ENCODE measurements around the gene ZNF778.

Gene ZNF778

DNA sequence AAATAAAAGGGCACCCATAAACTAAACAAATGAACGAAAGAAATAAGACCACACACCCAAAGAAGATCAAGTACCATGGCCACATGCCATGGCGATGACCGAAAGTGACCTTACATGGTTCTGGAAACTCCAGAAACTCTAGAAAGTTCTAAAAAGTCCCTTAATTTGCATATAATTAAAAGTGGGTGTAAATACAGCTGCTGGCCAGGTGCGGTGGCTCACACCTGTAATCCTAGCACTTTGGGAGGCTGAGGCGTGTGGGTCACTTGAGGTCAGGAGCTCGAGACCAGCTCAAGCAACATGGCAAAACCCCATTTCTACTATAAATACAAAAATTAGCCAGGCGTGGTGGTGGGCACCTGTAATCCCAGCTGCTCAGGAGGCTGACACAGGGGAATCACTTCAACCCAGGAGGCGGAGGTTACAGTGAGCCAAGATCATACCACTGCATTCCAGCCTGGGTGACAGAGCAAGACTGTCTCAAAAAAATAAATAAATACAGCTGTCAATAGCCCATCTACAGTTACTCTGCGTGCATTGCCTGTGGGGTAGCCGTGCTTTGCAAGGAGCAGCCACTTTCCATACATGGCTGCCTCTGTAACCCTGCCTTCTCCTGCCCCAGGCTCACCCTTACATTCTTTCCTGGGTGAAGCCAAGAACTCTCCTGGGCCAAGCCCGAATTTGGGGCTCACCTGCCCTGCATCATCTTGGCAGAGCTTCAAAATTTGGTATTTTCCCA lies 7.2 kb upstream of the ZNF778 start:
- H3K9me3 Mint-ChIP-seq = no peaks in the 10 kb centered on the region

GRCh38 chr16:89210904-89211515 lies 6.5 kb upstream of the ZNF778 start:
- DNase-seq (ENCODE audit: low spot score in 2 of 2) = no peak
- Mint-ChIP-seq H3K4me3 (no peak overlapping the region), H3K36me3 (no peaks in the 10 kb centered on the region), H3K9me3 (no peaks in the 10 kb centered on the region), H3K27me3 (peaks cover 12% of the 10 kb centered on the region), H3K4me1 (peaks cover 7% of the 10 kb centered on the region), H3K27ac (no peak overlapping the region)
- no peak for ATAC-seq (ENCODE audit: low read depth)

More for the DNA sequence above, 7.2 kb upstream of the ZNF778 start:
- peaks cover 7% of the 10 kb centered on the region for H3K4me1 Mint-ChIP-seq
- no peak overlapping the region for H3K4me3 Mint-ChIP-seq
- ATAC-seq (ENCODE audit: low read depth) (peak; percentile 73), DNase-seq (ENCODE audit: low spot score in 2 of 2) (no peak)
- H3K36me3 Mint-ChIP-seq = no peaks in the 10 kb centered on the region
- peaks cover 12% of the 10 kb centered on the region for H3K27me3 Mint-ChIP-seq
- no peak overlapping the region for H3K27ac Mint-ChIP-seq

- Mint-ChIP-seq H3K9me3 (no peaks in the 10 kb centered on the region), H3K4me1 (peaks cover 8% of the 10 kb centered on the region), H3K36me3 (peaks cover 2% of the 10 kb centered on the region), H3K4me3 (peak overlapping the region; percentile 91), H3K27ac (peak overlapping the region; percentile 93), H3K27me3 (no peaks in the 10 kb centered on the region)
- DNase-seq (ENCODE audit: low spot score in 2 of 2) (peak; percentile 76 to 79), ATAC-seq (ENCODE audit: low read depth) (peak; percentile 70)
Measured at GRCh38 chr16:89216315-89217137, 977 bp upstream of the ZNF778 start.

- H3K9me3 Mint-ChIP-seq = no peaks in the 10 kb centered on the region
Measured at GRCh38 chr16:89217138-89217387, 440 bp upstream of the ZNF778 start.

DNA sequence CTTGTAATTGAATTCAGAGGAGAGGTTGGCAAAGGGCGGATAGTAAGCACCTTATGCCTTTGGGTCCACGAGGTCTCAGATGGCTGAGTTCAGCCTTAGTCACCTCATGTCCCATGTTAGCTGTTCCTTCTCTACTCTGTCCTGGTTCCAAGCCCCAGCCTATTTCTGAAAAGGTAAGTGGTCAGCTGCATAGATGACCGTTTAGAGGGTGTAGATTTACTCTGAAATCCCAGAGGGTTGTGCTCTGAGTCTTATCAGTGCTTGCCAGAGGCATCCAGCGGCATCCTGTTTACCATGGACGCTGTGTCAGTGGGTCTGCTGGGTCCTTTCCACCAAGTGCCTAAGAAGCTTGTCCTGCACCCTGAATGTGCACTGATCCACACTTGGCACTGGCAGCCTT lies 1.9 kb downstream of the ZNF778 start:
- Mint-ChIP-seq H3K36me3 (peaks cover 11% of the 10 kb centered on the region), H3K27ac (no peak overlapping the region)

More at GRCh38 chr16:89217138-89217387, 440 bp upstream of the ZNF778 start:
- ATAC-seq (ENCODE audit: low read depth) (no peak), DNase-seq (ENCODE audit: low spot score in 2 of 2) (no peak)
- peak overlapping the region; percentile 91 for H3K4me3 Mint-ChIP-seq
- H3K4me1 Mint-ChIP-seq = peaks cover 11% of the 10 kb centered on the region
- peaks cover 6% of the 10 kb centered on the region for H3K36me3 Mint-ChIP-seq
- H3K27me3 Mint-ChIP-seq = no peaks in the 10 kb centered on the region
- H3K27ac Mint-ChIP-seq = peak overlapping the region; percentile 93

DNA sequence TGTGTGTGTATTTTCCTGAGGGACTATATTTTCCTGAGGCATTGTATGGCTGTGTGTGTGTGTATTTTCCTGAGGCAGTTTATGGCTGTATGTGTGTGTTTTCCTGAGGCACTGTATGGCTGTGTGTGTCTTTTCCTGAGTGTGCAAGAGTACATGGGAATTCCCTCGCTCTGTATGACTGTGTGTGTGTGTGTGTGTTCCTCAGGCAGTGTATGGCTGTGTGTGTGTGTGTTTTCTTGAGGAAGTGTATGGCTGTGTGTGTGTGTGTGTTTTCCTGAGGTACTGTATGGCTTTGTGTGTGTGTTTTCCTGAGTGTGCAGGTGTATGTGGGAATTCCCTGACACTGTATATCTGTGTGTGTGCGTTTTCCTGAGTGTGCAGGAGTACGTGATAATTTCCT lies 4.1 kb downstream of the ZNF778 start:
- Mint-ChIP-seq H3K4me3 (no peak overlapping the region), H3K4me1 (peaks cover 10% of the 10 kb centered on the region), H3K9me3 (peaks cover 2% of the 10 kb centered on the region), H3K27me3 (no peaks in the 10 kb centered on the region), H3K27ac (no peak overlapping the region), H3K36me3 (peaks cover 24% of the 10 kb centered on the region)
- DNase-seq (ENCODE audit: low spot score in 2 of 2) = no peak
- no peak for ATAC-seq (ENCODE audit: low read depth)

More for the DNA sequence above, 1.9 kb downstream of the ZNF778 start:
- H3K4me3 Mint-ChIP-seq = peak overlapping the region; percentile 58
- H3K27me3 Mint-ChIP-seq = no peaks in the 10 kb centered on the region
- peaks cover 14% of the 10 kb centered on the region for H3K4me1 Mint-ChIP-seq
- no peaks in the 10 kb centered on the region for H3K9me3 Mint-ChIP-seq
- DNase-seq (ENCODE audit: low spot score in 2 of 2) (no peak), ATAC-seq (ENCODE audit: low read depth) (no peak)

GRCh38 chr16:89222931-89223330 lies 5.4 kb downstream of the ZNF778 start:
- peaks cover 4% of the 10 kb centered on the region for H3K9me3 Mint-ChIP-seq
- no peak for DNase-seq (ENCODE audit: low spot score in 2 of 2)
- H3K4me1 Mint-ChIP-seq = peaks cover 9% of the 10 kb centered on the region
- H3K27me3 Mint-ChIP-seq = no peaks in the 10 kb centered on the region
- H3K27ac Mint-ChIP-seq = no peak overlapping the region
- H3K4me3 Mint-ChIP-seq = no peak overlapping the region
- peaks cover 36% of the 10 kb centered on the region for H3K36me3 Mint-ChIP-seq
- ATAC-seq (ENCODE audit: low read depth) = no peak

- peaks cover 8% of the 10 kb centered on the region for H3K4me1 Mint-ChIP-seq
- H3K9me3 Mint-ChIP-seq = peaks cover 4% of the 10 kb centered on the region
- no peak for ATAC-seq (ENCODE audit: low read depth)
- H3K36me3 Mint-ChIP-seq = peaks cover 44% of the 10 kb centered on the region
- no peak for DNase-seq (ENCODE audit: low spot score in 2 of 2)
- no peak overlapping the region for H3K4me3 Mint-ChIP-seq
- no peaks in the 10 kb centered on the region for H3K27me3 Mint-ChIP-seq
- H3K27ac Mint-ChIP-seq = no peak overlapping the region
Measured at GRCh38 chr16:89224665-89225064, 7.2 kb downstream of the ZNF778 start.

- H3K27me3 Mint-ChIP-seq = no peaks in the 10 kb centered on the region
- peaks cover 4% of the 10 kb centered on the region for H3K4me1 Mint-ChIP-seq
- ATAC-seq (ENCODE audit: low read depth) = no peak
- H3K9me3 Mint-ChIP-seq = peaks cover 5% of the 10 kb centered on the region
- H3K27ac Mint-ChIP-seq = no peak overlapping the region
- H3K36me3 Mint-ChIP-seq = peaks cover 42% of the 10 kb centered on the region
- no peak for DNase-seq (ENCODE audit: low spot score in 2 of 2)
- H3K4me3 Mint-ChIP-seq = no peak overlapping the region
Measured at GRCh38 chr16:89230255-89230654, 12.8 kb downstream of the ZNF778 start.

DNA sequence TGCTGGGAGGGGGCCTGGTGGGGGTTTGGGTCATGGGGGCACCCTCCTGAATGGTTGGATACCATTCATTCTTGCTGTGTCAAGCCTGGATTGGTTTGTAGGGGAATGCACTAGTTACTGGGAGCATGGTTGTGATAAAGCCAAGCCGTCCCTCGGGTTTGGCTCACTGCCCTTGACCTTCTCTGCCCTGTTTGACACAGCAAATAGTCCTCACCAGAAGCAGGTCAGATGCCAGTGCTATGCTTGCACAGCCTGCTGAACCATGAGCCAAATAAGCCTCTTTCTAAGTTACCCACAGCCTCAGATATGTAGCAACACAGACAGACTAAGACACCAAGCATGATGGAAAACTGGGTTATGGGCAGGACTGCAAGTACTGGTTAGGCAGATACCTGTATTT lies 14.6 kb downstream of the ZNF778 start:
- Mint-ChIP-seq H3K4me3 (no peak overlapping the region), H3K27ac (no peak overlapping the region), H3K27me3 (no peaks in the 10 kb centered on the region), H3K36me3 (peaks cover 30% of the 10 kb centered on the region), H3K9me3 (peaks cover 1% of the 10 kb centered on the region), H3K4me1 (peaks cover 4% of the 10 kb centered on the region)
- DNase-seq (ENCODE audit: low spot score in 2 of 2) (no peak), ATAC-seq (ENCODE audit: low read depth) (no peak)

DNA sequence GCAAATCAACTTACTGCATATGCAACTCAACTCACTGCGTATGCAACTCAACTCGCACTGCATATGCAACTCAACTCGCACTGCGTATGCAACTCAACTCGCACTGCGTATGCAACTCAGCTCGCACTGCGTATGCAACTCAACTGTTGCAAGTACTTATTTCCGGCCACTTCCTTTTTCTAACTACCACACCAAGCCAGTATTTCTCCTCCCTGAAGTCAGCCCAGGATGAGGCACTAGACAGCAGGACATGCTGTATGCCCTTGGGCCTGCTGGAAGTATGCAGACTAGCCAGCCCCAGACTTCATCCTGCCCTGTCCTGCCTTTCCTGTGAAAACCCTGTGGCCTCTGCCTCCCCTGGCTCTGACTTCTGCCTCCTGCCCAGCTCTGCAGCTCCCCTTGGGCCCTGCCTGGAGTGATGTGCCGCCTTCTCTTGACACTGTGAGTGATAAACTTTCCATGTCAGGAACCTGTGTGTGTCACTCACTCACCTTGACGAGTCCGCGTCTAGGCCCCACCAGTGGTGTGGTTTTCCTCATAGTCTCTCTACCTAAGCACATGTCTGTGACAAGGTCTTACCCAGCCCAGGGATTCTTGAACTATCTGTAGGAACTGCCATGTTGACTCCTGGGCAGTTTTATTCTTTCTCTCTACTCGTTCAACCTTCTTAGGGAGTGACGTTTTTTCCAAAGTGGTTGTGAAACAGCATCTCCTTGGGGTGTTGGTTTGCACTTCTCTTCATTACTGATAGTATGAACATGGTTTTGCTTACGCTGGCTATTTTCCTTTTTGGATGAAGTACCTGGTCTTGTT lies 16.4 kb downstream of the ZNF778 start:
- Mint-ChIP-seq H3K27ac (no peak overlapping the region), H3K4me1 (peaks cover 4% of the 10 kb centered on the region), H3K9me3 (peaks cover 1% of the 10 kb centered on the region), H3K4me3 (no peak overlapping the region), H3K36me3 (peaks cover 15% of the 10 kb centered on the region), H3K27me3 (no peaks in the 10 kb centered on the region)
- ATAC-seq (ENCODE audit: low read depth) (no peak), DNase-seq (ENCODE audit: low spot score in 2 of 2) (no peak)

DNA sequence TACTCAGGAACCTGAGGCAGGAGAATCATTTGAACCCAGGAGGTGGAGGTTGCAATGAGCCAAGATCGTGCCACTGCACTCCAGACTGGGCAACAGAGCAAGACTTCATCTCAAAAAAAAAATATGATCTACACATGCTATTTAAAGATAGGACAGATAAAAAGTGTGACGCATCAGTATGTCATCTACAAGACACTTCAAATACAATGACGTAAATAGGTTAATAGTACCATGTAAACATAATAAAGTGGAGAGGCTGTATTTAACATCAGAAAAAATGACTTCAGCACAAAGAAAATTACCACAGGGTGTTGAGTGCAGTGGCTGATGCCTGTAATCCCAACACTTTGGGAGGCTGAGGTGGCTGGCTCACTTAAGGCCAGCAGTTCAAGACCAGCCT lies 20.2 kb downstream of the ZNF778 start:
- DNase-seq (ENCODE audit: low spot score in 2 of 2) (no peak), ATAC-seq (ENCODE audit: low read depth) (no peak)
- Mint-ChIP-seq H3K27me3 (no peaks in the 10 kb centered on the region), H3K4me3 (no peak overlapping the region), H3K36me3 (peaks cover 9% of the 10 kb centered on the region), H3K27ac (no peak overlapping the region), H3K4me1 (peaks cover 7% of the 10 kb centered on the region), H3K9me3 (peaks cover 1% of the 10 kb centered on the region)

- H3K4me3 Mint-ChIP-seq = peak overlapping the region; percentile 94
- DNase-seq (ENCODE audit: low spot score in 2 of 2) = peak; percentile 78 to 81
- H3K36me3 Mint-ChIP-seq = no peaks in the 10 kb centered on the region
- no peaks in the 10 kb centered on the region for H3K27me3 Mint-ChIP-seq
- H3K9me3 Mint-ChIP-seq = no peaks in the 10 kb centered on the region
- peak overlapping the region; percentile 96 for H3K27ac Mint-ChIP-seq
- ATAC-seq (ENCODE audit: low read depth) = peak; percentile 80
- peaks cover 9% of the 10 kb centered on the region for H3K4me1 Mint-ChIP-seq
Measured at GRCh38 chr16:89241187-89242007, 23.9 kb downstream of the ZNF778 start.

All from memory B cell (primary cell).